ENCODE data around the gene GAL3ST2.

- no peak for TF ChIP-seq POLR2A (IDR thresholded peaks at IDR 0.05)
- no peak for TF ChIP-seq CTCF (IDR thresholded peaks at IDR 0.05 in 4 of 5, conservative IDR thresholded peaks at IDR 0.05 in 1 of 5)
Measured at GRCh38 chr2:241788135-241788534, 11.5 kb downstream of the GAL3ST2 start.

Measured in gastrocnemius medialis (tissue), 4 donors.